B cell (primary cell): ENCODE data around the gene CMTM5. TPM values are rescaled to one million over a fixed set of nuclear protein-coding genes. Genes with fewer than 3 reads are reported as not detected.

Experiments used
- ATAC-seq: fragments of 200-7000 bp; cut with Tn5 transposase; one replicate; pipeline ENCODE4 v1.10.0; 2021; ENCODE audit warnings: low read depth, mild to moderate bottlenecking, moderate number of reproducible peaks, moderate library complexity
- CTCF ChIA-PET: fragments of 350-600 bp; sonication (Branson Sonifier 250); formaldehyde crosslinking; loops from one replicate; lab custom pipeline; 2021; ENCODE audit warnings: antibody characterized with exemption, inconsistent platforms; lab: Charles Lee
- POLR2A ChIA-PET: fragments of 350-600 bp; sonication (Branson Sonifier 250); formaldehyde crosslinking; loops from one replicate; lab custom pipeline; 2021; ENCODE audit warnings: antibody characterized with exemption; lab: Charles Lee
- DNase-seq: peaks from one replicate; pipeline ENCODE4 v3.0.0; 2013
- H2AFZ ChIP-seq: 2 replicates; pipeline ENCODE4 v1.6.1; 2012; ENCODE audit warnings: mild to moderate bottlenecking, low read depth, low read length; ENCODE audit not compliant: insufficient read depth, poor library complexity, severe bottlenecking
- H3K27ac ChIP-seq, 2 donors: 1 replicate in 1 of 2; 2 replicates in 1 of 2; pipeline ENCODE4 v1.5.1; 2012 to 2013; ENCODE audit warnings: low read length in 2 of 2, mild to moderate bottlenecking in 2 of 2, moderate library complexity in 1 of 2
- H3K27me3 ChIP-seq, 4 experiments: fragments of 200-600 bp in 1 of 4; sonication (generic) in 1 of 4; replicated peaks in 1 of 4; 1 replicate in 2 of 4; 2 replicates in 2 of 4; pipeline versions ENCODE4 v1.6.1 to v1.7.0; 2013 to 2016; ENCODE audit warnings: low read length in 3 of 4, mild to moderate bottlenecking in 2 of 4, mixed read lengths in 1 of 4, moderate library complexity in 1 of 4; ENCODE audit not compliant: insufficient read depth in 4 of 4, control insufficient read depth in 3 of 4; ENCODE audit errors: control extremely low read depth in 1 of 4
- H3K36me3 ChIP-seq, 2 experiments: replicated peaks in 1 of 2; 1 replicate in 1 of 2; 2 replicates in 1 of 2; pipeline versions ENCODE4 v1.6.1 to v1.7.1; 2013; ENCODE audit warnings: low read length in 1 of 2; ENCODE audit not compliant: insufficient read depth in 2 of 2, control insufficient read depth in 1 of 2; ENCODE audit errors: control extremely low read depth in 1 of 2, extremely low read depth in 1 of 2
- H3K4me1 ChIP-seq, 2 donors: fragments of 200-600 bp in 1 of 2; sonication (generic) in 1 of 2; 1 replicate in 1 of 2; 2 replicates in 1 of 2; pipeline versions ENCODE4 v1.5.1 to v1.6.1; 2013 to 2017; ENCODE audit warnings: low read length in 2 of 2; ENCODE audit not compliant: control insufficient read depth in 2 of 2, insufficient read depth in 2 of 2
- H3K4me2 ChIP-seq: replicated peaks from 2 replicates; pipeline ENCODE3; 2012; ENCODE audit warnings: mild to moderate bottlenecking, low read depth, low read length; ENCODE audit not compliant: poor library complexity, severe bottlenecking
- H3K4me3 ChIP-seq, 5 experiments: fragments of 200-600 bp in 1 of 5; sonication (generic) in 1 of 5; 1 replicate in 3 of 5; 2 replicates in 2 of 5; pipeline versions ENCODE4 v1.5.1 to v1.7.0; 2011 to 2016; ENCODE audit warnings: low read length in 4 of 5, mild to moderate bottlenecking in 4 of 5, low read depth in 2 of 5, control low read depth in 1 of 5, moderate library complexity in 1 of 5; ENCODE audit not compliant: insufficient read depth in 1 of 5; ENCODE audit errors: control extremely low read depth in 1 of 5, extremely low read depth in 1 of 5
- H3K79me2 ChIP-seq: fragments of 200-600 bp; sonication (generic); one replicate; pipeline ENCODE4 v1.6.0; 2016; ENCODE audit warnings: low read length; ENCODE audit not compliant: control insufficient read depth, insufficient read depth
- H3K9ac ChIP-seq: fragments of 200-600 bp; sonication (generic); 2 replicates; pipeline ENCODE4 v1.6.1; 2017; ENCODE audit warnings: mild to moderate bottlenecking, low read length, moderate library complexity
- H3K9me3 ChIP-seq, 3 donors: one replicate each; pipeline versions ENCODE4 v1.6.1 to v1.7.1; 2013; ENCODE audit warnings: low read length in 2 of 3; ENCODE audit not compliant: control insufficient read depth in 2 of 3, insufficient read depth in 1 of 3; ENCODE audit errors: control extremely low read depth in 1 of 3
- H4K20me1 ChIP-seq: 2 replicates; pipeline ENCODE4 v1.6.0; 2012; ENCODE audit warnings: mild to moderate bottlenecking, low read length; ENCODE audit not compliant: insufficient read depth, control insufficient read depth, poor library complexity, severe bottlenecking
- H3K27ac Mint-ChIP-seq: one replicate; pipeline ENCODE4 v1.8.0; 2021; ENCODE audit warnings: mixed read lengths
- H3K27me3 Mint-ChIP-seq: one replicate; pipeline ENCODE4 v1.8.0; 2021; ENCODE audit warnings: mixed read lengths
- H3K4me1 Mint-ChIP-seq: one replicate; pipeline ENCODE4 v1.8.0; 2021; ENCODE audit warnings: mixed read lengths
- H3K4me3 Mint-ChIP-seq: one replicate; pipeline ENCODE4 v1.8.0; 2021; ENCODE audit warnings: mixed read lengths
- H3K9me3 Mint-ChIP-seq: one replicate; pipeline ENCODE4 v1.8.0; 2022; ENCODE audit warnings: mixed read lengths; ENCODE audit not compliant: insufficient read depth
- CTCF ChIP-seq: fragments of 200-600 bp; IDR thresholded peaks from one replicate; pipeline ENCODE4 v1.8.0; 2022; ENCODE audit warnings: antibody characterized with exemption, mild to moderate bottlenecking
- EZH2 ChIP-seq: IDR thresholded peaks from 2 replicates; pipeline ENCODE4 v1.6.1; 2012; ENCODE audit warnings: borderline replicate concordance, low read depth, mild to moderate bottlenecking, moderate library complexity, low read length; ENCODE audit not compliant: insufficient read depth, poor library complexity, severe bottlenecking
- WGBS: methylation state at CpG from one replicate; pipeline ENCODE4 v1.1.5; 2013; ENCODE audit warnings: missing lambda C conversion rate; ENCODE audit not compliant: insufficient coverage; 5-methylcytosine and 5-hydroxymethylcytosine counted together
- intact Hi-C: fragments of 100-400 bp; cut with micrococcal nuclease; formaldehyde crosslinking; loops from one replicate; pipeline ENCODE4 v1.10.0; 2022
- polyA plus RNA-seq: library from polyadenylated mRNA; depleted of rRNA; stranded (reverse); fragments of >200 nt; gene quantifications from 2 replicates; pipeline ENCODE4 v1.2.3, GENCODE V29; 2012
- total RNA-seq, 2 donors: library from RNA; stranded (reverse); fragments of 120-200 nt in 1 of 2; gene quantifications; 1 replicate in 1 of 2; 2 replicates in 1 of 2; pipeline versions ENCODE4 v1.2.3 to v1.2.4, GENCODE V29; 2013 to 2022

CMTM5 gene
- total and polyA plus RNA-seq, 2 donors (not counting 1 experiment from before 2014, with no cell fraction given): 0.18 TPM; not detected in 1

GRCh38 chr14:23386999-23387398, 10.2 kb downstream of the CMTM5 start:
- peaks cover 0 to 16% (median 0%) of the 10 kb centered on the region in 4 experiments for H3K27me3 ChIP-seq
- Mint-ChIP-seq H3K4me1 (no peaks in the 10 kb centered on the region), H3K9me3 (no peaks in the 10 kb centered on the region), H3K27ac (no peak overlapping the region), H3K4me3 (no peak overlapping the region), H3K27me3 (peaks cover 31% of the 10 kb centered on the region)
- TF ChIP-seq EZH2 (no peak), CTCF (no peak)
- WGBS: no CpG with 5 or more reads among the region's 1 CpG
- no peaks in the 10 kb centered on the region for H3K9me3 ChIP-seq
- CTCF ChIA-PET: no interaction called here
- no peaks in the 10 kb centered on the region for H3K79me2 ChIP-seq
- no peaks in the 10 kb centered on the region for H4K20me1 ChIP-seq
- ATAC-seq: no peak
- POLR2A ChIA-PET: no interaction called here
- H2AFZ ChIP-seq: no peak overlapping the region
- H3K4me3 ChIP-seq: no peak overlapping the region
- no peak for DNase-seq
- H3K36me3 ChIP-seq: no peaks in the 10 kb centered on the region
- H3K27ac ChIP-seq: no peak overlapping the region
- no peaks in the 10 kb centered on the region for H3K4me1 ChIP-seq
- H3K4me2 ChIP-seq: no peak overlapping the region
- H3K9ac ChIP-seq: no peak overlapping the region
- intact Hi-C loops: no loop called here

DNA sequence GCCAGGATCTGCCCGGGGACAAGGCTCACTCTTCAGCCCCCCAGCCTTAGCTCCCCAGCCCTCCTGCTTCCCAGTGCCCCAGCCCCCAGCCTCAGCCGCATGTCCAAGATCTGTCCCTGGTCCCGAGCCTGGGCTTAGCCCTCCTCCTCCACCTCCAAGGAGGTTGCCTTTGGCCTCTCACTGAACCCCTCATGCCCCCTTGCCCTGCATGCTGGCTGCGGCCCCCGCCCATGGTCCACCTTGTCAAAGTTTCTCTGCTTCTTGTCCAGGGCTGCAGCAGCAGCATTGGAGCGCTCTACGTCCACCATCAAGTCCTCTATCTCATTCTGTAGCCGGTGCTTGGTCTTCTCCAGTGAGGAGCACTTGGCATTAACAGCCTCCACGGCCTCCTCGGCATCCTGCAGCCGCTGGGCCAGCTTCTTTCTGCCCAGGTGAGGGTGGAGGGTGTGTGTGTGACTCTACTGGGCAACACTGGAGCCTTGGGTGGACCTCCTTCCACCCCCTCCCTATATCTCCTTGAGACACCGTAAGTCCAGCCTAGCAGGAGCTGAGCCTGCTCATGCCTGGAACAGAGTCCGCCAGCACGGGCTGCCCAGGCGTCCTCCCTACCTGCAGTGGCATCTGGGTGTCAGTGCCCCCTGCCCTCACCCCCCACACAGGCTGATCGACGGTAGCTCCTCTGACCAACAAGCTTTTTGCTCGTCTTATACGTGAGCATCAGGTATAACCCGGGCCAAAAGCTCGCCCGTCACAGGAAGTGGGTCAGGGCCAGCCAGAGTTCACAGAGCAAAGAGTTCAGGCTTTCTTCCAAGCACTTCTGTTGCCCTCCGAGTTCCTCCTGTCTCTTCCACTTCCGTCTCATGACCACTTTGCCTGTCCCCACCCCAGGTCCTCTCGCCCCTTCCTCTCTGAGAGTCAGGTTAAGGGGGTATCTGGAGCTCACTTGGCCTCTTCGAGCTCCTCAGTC, 11.4 kb downstream of the CMTM5 start:
- DNase-seq (no peak), ATAC-seq (no peak)
- Mint-ChIP-seq H3K4me3 (no peak overlapping the region), H3K9me3 (no peaks in the 10 kb centered on the region), H3K27me3 (peaks cover 27% of the 10 kb centered on the region), H3K4me1 (no peaks in the 10 kb centered on the region), H3K27ac (no peak overlapping the region)
- H3K36me3 ChIP-seq: no peaks in the 10 kb centered on the region
- no peaks in the 10 kb centered on the region for H3K9me3 ChIP-seq
- ChIA-PET POLR2A (no interaction called here), CTCF (interaction anchor here (2.6 kb wide), 1 partner anchor 9 kb away, joined by 13 read pairs; no protein-coding TSS in a partner anchor)
- no peak overlapping the region for H3K4me3 ChIP-seq
- H3K9ac ChIP-seq: no peak overlapping the region
- no peak overlapping the region for H3K27ac ChIP-seq
- peaks cover 0 to 12% (median 0%) of the 10 kb centered on the region in 4 experiments for H3K27me3 ChIP-seq
- TF ChIP-seq EZH2 (no peak), CTCF (no peak)
- intact Hi-C loops: no loop called here
- no peak overlapping the region for H3K4me2 ChIP-seq
- H4K20me1 ChIP-seq: no peaks in the 10 kb centered on the region
- no peaks in the 10 kb centered on the region for H3K4me1 ChIP-seq
- no peaks in the 10 kb centered on the region for H3K79me2 ChIP-seq
- H2AFZ ChIP-seq: no peak overlapping the region
- 82% methylated on average over 18 of the region's 26 CpGs for WGBS
